ENCODE results near the gene KDM8.

Gene KDM8

DNA sequence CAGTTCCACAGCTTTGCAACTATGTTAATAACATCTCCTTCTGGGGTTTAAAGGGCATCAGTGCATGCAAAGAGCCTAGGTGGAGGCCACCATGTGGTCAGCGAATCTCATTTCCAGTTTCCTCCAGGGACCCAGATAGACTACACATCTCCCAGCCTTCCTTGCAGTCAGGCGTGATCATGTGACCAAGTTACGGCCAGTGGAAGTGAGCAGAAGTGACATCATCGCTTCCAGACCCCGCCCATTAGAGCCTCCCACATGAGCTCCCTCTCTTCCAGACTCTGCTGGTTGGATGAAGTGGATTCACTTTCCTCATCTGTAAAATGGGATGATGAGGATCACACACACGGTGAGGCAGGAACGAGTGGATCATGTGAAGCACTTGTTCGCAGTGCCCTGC is 27.4 kb upstream of the KDM8 start:
- Histone ChIP-seq H3K27ac (ENCODE audit: low read length) (no peak overlapping the region), H3K36me3 (ENCODE audit: control insufficient read depth, low read depth, low read length) (no peaks in the 10 kb centered on the region), H3K9me3 (ENCODE audit: control insufficient read depth, low read depth, low read length) (no peaks in the 10 kb centered on the region), H3K27me3 (ENCODE audit: control insufficient read depth, insufficient read depth, low read length) (no peaks in the 10 kb centered on the region), H3K4me1 (ENCODE audit: control insufficient read depth, low read depth, low read length) (no peaks in the 10 kb centered on the region), H3K4me3 (ENCODE audit: low read length) (no peak overlapping the region), H3K9ac (ENCODE audit: low read length) (no peak overlapping the region)

DNA sequence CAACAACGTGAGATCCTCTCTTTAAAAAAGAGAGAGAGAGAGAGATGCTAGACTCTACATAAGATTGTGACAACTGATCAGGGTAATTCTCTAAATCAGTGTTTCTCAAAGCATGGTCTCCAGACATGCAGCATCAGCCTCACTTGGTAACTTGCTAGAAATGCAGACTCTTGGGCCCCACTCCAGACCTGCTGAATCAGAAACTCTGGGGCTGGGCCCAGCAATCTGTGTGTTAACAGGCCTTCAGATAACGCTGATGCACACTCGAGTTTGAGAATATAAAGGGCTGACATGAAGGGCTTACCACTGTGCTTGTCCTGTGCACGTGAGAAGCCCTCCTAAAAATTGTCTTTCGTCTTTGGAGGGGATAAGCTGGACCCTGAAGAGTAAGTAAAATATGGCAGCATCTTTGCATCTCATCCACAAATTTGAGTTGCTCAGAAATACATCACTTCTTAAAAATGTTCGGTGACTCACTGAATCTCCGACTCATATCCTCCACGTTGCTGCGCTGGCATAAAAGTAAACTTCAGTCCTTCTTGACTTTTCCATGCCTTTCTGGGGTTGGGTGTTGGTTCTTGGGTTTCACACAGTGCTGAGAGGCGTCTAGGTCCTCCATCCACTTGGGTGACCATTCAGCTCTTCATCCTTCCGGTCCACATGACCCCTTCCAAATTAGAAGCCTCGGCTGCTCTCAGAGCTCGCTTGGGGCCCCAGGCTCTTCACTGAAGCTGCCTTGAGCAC is 26.1 kb upstream of the KDM8 start:
- H3K9me3 ChIP-seq (ENCODE audit: control insufficient read depth, low read depth, low read length): no peaks in the 10 kb centered on the region
- no peak overlapping the region for H3K27ac ChIP-seq (ENCODE audit: low read length)
- no peak overlapping the region for H3K4me3 ChIP-seq (ENCODE audit: low read length)
- H3K4me1 ChIP-seq (ENCODE audit: control insufficient read depth, low read depth, low read length): no peaks in the 10 kb centered on the region
- no peak overlapping the region for H3K9ac ChIP-seq (ENCODE audit: low read length)
- H3K36me3 ChIP-seq (ENCODE audit: control insufficient read depth, low read depth, low read length): no peaks in the 10 kb centered on the region
- H3K27me3 ChIP-seq (ENCODE audit: control insufficient read depth, insufficient read depth, low read length): no peaks in the 10 kb centered on the region

DNA sequence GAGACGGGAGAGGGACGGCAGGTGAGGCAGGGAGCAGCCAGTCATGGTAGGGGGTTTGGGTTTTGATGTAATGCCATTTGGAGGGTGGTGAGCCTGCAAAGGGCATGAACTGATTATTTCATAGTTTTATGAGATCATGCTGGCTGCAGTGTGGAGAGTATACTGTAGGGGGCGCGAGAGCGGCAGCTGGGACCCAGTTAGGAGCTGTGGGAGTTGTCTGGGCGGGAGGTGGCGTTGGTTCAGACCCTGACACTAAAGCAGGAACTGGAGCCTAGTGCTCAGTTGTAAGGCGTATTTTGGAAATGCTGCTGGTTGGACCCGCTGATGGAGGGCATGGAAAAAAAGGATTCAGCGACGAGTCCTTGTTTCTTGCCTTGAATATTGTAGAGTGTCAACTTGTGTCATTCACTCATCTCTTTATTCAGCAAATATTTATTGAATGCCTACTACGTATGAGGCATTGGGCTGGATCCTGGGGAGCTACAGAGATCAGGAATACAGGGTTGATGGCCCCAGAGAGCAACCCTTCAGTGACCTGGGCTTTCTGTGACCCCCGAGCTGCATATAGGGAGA is 23.7 kb upstream of the KDM8 start:
- no peak overlapping the region for H3K27ac ChIP-seq (ENCODE audit: low read length)
- no peaks in the 10 kb centered on the region for H3K36me3 ChIP-seq (ENCODE audit: control insufficient read depth, low read depth, low read length)
- no peak overlapping the region for H3K9ac ChIP-seq (ENCODE audit: low read length)
- no peak overlapping the region for H3K4me3 ChIP-seq (ENCODE audit: low read length)
- H3K9me3 ChIP-seq (ENCODE audit: control insufficient read depth, low read depth, low read length): no peaks in the 10 kb centered on the region
- no peaks in the 10 kb centered on the region for H3K4me1 ChIP-seq (ENCODE audit: control insufficient read depth, low read depth, low read length)
- no peaks in the 10 kb centered on the region for H3K27me3 ChIP-seq (ENCODE audit: control insufficient read depth, insufficient read depth, low read length)

DNA sequence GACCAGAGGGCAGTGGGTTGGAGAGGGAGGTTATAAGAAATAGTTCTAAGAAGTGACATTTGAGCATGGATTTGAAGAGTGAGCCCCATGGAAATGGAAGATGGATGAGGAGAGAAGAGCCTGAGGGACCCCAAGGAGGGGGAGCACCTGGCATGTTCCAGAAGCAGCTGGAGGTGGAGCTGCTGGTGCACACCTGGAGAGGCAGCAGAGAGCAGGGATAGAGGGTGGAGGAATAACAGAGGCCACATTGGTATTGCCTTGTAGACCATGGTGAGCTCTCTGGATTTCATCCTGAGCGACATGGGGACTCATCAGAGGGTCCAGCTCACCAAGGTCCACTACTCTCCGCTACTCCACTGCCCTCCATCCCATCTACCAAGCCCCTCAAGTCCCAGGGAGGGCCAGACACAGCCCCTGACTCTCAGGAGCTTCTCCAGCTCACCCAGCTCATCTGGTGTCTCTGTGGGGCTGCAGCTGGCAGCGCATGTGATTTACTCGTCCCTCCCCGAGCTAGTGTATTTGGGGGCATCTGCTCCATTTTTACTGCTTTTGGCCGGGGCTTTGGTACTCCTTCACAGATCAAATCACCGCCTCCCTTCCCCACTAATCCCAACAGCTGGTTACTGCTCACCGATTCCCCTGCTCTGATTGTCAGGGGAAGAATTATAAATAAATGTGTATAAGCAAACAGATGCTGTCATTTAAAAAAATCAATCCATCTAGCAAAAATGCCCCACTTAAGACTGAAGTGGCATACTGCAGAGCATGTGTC is 22.1 kb upstream of the KDM8 start:
- Histone ChIP-seq H3K9me3 (ENCODE audit: control insufficient read depth, low read depth, low read length) (no peaks in the 10 kb centered on the region), H3K27ac (ENCODE audit: low read length) (no peak overlapping the region), H3K4me1 (ENCODE audit: control insufficient read depth, low read depth, low read length) (no peaks in the 10 kb centered on the region)

DNA sequence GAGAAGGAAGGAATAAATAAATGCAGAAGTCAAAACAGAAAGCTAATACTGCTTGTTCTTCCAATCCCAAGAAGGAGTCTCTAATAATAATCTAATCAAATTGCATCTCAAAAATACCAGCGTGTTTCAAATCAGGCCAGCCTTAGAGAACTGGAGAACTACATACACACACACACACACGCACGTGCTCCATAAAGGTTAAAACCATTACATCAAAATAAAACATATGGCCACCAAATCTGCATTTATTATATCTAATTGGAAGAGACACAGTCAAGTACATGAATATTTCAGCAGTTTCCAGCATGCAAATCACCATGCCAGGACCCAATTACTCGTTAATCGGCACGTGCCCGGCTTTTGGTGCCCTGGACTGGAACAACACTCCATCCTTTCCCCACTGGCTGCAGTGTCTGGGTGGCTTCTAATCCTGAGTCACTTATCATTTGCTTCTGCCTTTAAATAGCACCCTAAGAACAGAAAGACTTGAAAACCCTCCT is 20.4 kb upstream of the KDM8 start:
- no peak overlapping the region for H3K9ac ChIP-seq (ENCODE audit: low read length)
- H3K9me3 ChIP-seq (ENCODE audit: control insufficient read depth, low read depth, low read length): no peaks in the 10 kb centered on the region
- H3K4me1 ChIP-seq (ENCODE audit: control insufficient read depth, low read depth, low read length): no peaks in the 10 kb centered on the region
- H3K27me3 ChIP-seq (ENCODE audit: control insufficient read depth, insufficient read depth, low read length): no peaks in the 10 kb centered on the region
- H3K36me3 ChIP-seq (ENCODE audit: control insufficient read depth, low read depth, low read length): no peaks in the 10 kb centered on the region
- no peak overlapping the region for H3K4me3 ChIP-seq (ENCODE audit: low read length)
- no peak overlapping the region for H3K27ac ChIP-seq (ENCODE audit: low read length)

More for the DNA sequence above, 22.1 kb upstream of the KDM8 start:
- H3K4me3 ChIP-seq (ENCODE audit: low read length): no peak overlapping the region
- H3K27me3 ChIP-seq (ENCODE audit: control insufficient read depth, insufficient read depth, low read length): no peaks in the 10 kb centered on the region
- H3K36me3 ChIP-seq (ENCODE audit: control insufficient read depth, low read depth, low read length): no peaks in the 10 kb centered on the region
- H3K9ac ChIP-seq (ENCODE audit: low read length): no peak overlapping the region

DNA sequence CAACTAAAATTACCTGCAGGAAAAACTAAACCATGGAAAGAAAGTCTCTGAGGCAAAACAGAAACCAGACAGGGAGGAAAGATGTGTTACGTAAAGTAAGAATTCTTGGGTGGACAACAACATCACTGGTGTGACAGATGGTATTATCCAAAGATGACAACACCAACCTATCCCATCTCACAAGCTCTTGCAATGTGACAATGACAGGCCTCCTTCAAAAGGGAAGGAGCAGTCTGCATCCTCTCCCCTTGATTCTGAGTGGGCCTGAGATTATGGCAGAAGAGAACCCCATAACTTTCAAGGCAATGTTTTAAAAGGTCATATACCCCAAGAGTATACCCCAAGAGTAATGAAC is 17.6 kb upstream of the KDM8 start:
- no peaks in the 10 kb centered on the region for H3K4me1 ChIP-seq (ENCODE audit: control insufficient read depth, low read depth, low read length)
- no peaks in the 10 kb centered on the region for H3K27me3 ChIP-seq (ENCODE audit: control insufficient read depth, insufficient read depth, low read length)
- no peak overlapping the region for H3K9ac ChIP-seq (ENCODE audit: low read length)
- no peaks in the 10 kb centered on the region for H3K9me3 ChIP-seq (ENCODE audit: control insufficient read depth, low read depth, low read length)
- H3K4me3 ChIP-seq (ENCODE audit: low read length): no peak overlapping the region
- H3K27ac ChIP-seq (ENCODE audit: low read length): no peak overlapping the region
- H3K36me3 ChIP-seq (ENCODE audit: control insufficient read depth, low read depth, low read length): no peaks in the 10 kb centered on the region

DNA sequence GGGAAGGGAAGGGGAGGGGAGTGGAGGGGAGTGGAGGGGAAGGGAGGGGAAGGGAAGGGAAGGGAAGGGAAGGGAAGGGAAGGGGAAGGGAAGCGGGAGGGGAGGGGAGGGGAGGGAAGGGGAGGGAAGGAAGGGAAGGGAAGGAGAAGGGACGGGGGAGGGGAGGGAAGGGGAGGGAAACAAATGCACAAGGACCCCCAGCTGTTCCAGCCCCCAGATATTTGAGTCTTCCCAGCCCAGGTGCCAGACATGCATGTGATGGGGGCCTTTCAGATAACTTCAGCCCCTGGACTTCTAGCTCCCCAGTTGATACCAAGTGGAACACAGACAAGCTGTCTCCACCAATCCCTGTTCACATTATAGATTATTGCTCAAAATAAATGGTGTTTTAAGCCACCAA is 14.7 kb upstream of the KDM8 start:
- H3K4me3 ChIP-seq (ENCODE audit: low read length): no peak overlapping the region
- no peaks in the 10 kb centered on the region for H3K9me3 ChIP-seq (ENCODE audit: control insufficient read depth, low read depth, low read length)
- H3K27ac ChIP-seq (ENCODE audit: low read length): no peak overlapping the region
- H3K9ac ChIP-seq (ENCODE audit: low read length): no peak overlapping the region
- no peaks in the 10 kb centered on the region for H3K4me1 ChIP-seq (ENCODE audit: control insufficient read depth, low read depth, low read length)
- no peaks in the 10 kb centered on the region for H3K36me3 ChIP-seq (ENCODE audit: control insufficient read depth, low read depth, low read length)
- H3K27me3 ChIP-seq (ENCODE audit: control insufficient read depth, insufficient read depth, low read length): no peaks in the 10 kb centered on the region

DNA sequence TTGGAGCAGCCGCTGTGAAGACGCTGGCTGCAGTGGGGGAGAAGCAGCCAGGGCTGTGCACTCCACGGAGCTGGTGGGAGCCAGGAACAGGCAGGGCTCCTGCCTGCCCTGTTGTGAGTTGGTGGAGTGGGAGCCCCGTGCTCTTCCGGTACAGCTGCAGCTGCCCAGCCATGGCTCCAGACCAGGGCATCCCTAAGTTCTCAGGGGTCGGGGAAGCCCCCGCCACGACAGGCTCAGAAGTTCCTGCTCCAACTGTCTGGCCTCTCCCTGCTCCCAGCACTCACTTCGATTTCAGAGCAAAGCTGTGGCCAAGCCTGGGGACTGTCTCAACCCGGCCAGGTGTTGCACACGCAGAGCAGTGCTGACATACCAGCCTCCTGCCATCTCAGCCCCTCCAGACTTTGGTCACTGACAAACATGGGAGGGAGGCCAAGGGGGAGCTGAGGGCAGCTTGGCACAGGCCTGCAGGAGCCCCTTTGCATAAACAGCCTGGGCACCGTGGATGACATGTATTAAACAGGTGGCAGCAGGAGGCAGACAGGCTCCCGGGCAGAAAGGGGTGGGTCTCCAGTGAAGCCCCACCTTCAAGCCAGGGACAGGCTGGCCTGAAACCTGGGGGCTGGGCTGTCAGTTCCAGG is 13.9 kb upstream of the KDM8 start:
- H3K27ac ChIP-seq (ENCODE audit: low read length): no peak overlapping the region
- H3K4me3 ChIP-seq (ENCODE audit: low read length): no peak overlapping the region
- H3K9me3 ChIP-seq (ENCODE audit: control insufficient read depth, low read depth, low read length): no peaks in the 10 kb centered on the region
- H3K36me3 ChIP-seq (ENCODE audit: control insufficient read depth, low read depth, low read length): no peaks in the 10 kb centered on the region
- no peak overlapping the region for H3K9ac ChIP-seq (ENCODE audit: low read length)
- no peaks in the 10 kb centered on the region for H3K4me1 ChIP-seq (ENCODE audit: control insufficient read depth, low read depth, low read length)
- no peaks in the 10 kb centered on the region for H3K27me3 ChIP-seq (ENCODE audit: control insufficient read depth, insufficient read depth, low read length)

DNA sequence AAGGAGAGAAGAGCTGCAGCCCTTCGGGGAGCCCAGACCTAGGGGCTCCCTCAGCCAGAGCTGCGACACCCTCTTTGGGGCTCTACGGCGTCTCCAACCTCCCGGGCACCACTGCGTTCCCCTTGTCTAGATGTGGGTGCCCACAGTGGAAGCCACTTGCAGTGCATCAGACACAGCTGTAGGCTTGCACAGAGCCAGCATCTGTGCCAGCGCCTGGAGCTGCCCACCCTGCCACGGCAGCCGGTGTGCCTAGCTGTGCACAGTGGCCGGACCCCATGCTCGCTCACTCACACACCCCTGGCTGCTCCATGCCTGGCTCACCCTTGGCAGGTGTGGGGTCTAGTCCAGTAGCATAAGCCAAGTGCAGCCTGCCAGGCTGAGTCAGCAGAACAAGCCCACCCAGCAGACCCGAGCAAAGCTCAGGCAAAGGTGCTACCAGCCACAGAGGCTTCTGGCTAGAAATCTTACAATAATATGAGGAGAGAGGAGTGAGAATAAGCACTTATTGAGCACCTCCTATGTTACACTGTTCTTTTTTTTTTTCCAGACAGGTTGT is 12.9 kb upstream of the KDM8 start:
- Histone ChIP-seq H3K36me3 (ENCODE audit: control insufficient read depth, low read depth, low read length) (no peaks in the 10 kb centered on the region), H3K4me1 (ENCODE audit: control insufficient read depth, low read depth, low read length) (no peaks in the 10 kb centered on the region), H3K9me3 (ENCODE audit: control insufficient read depth, low read depth, low read length) (no peaks in the 10 kb centered on the region), H3K27me3 (ENCODE audit: control insufficient read depth, insufficient read depth, low read length) (no peaks in the 10 kb centered on the region), H3K27ac (ENCODE audit: low read length) (no peak overlapping the region), H3K9ac (ENCODE audit: low read length) (no peak overlapping the region), H3K4me3 (ENCODE audit: low read length) (no peak overlapping the region)

DNA sequence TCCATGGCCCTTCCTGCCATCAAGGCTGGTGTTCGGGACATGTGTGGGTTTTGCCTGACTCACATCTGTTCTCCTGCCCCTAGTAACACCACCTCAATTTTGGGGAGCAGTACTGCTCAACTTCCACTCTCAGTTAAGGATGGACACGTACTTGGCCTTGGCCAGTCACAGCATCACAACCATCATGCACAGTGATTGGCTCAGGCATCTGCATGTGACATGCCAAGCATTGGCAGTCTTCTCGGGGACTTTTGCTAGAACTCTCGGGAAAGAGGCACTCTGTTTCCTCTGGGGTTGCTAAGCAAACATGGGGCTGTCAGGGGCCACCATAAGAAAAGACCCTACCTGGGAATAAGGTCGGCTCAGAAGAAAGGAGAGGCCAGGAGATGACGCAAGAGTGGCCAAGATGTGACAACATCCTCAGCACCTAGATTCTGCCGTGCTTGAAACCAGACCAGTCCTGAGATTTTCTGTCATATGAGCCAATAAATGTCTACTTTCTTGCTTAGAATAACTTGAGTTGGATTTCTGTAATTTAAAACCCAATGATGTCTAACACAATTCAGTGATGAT is 11.9 kb upstream of the KDM8 start:
- no peak overlapping the region for H3K9ac ChIP-seq (ENCODE audit: low read length)
- H3K27ac ChIP-seq (ENCODE audit: low read length): no peak overlapping the region
- no peaks in the 10 kb centered on the region for H3K36me3 ChIP-seq (ENCODE audit: control insufficient read depth, low read depth, low read length)
- H3K4me3 ChIP-seq (ENCODE audit: low read length): no peak overlapping the region
- H3K4me1 ChIP-seq (ENCODE audit: control insufficient read depth, low read depth, low read length): no peaks in the 10 kb centered on the region
- no peaks in the 10 kb centered on the region for H3K9me3 ChIP-seq (ENCODE audit: control insufficient read depth, low read depth, low read length)
- H3K27me3 ChIP-seq (ENCODE audit: control insufficient read depth, insufficient read depth, low read length): no peaks in the 10 kb centered on the region

Measured in iPS-18a (cell line).